Middle frontal gyrus (tissue), 1 donor: ENCODE measurements around the gene TMEM98.
"Not testable (repeated sequence)": the region's sequence is repeated elsewhere in the genome, so short reads cannot be mapped to it uniquely, and the experiment has no call there.

ENCODE experiments used
- DNase-seq: peaks from one replicate; pipeline ENCODE4 v3.0.0-alpha.2; 2015; ENCODE audit warnings: low spot score; ENCODE audit errors: extremely low spot score

The TMEM98 gene

DNA sequence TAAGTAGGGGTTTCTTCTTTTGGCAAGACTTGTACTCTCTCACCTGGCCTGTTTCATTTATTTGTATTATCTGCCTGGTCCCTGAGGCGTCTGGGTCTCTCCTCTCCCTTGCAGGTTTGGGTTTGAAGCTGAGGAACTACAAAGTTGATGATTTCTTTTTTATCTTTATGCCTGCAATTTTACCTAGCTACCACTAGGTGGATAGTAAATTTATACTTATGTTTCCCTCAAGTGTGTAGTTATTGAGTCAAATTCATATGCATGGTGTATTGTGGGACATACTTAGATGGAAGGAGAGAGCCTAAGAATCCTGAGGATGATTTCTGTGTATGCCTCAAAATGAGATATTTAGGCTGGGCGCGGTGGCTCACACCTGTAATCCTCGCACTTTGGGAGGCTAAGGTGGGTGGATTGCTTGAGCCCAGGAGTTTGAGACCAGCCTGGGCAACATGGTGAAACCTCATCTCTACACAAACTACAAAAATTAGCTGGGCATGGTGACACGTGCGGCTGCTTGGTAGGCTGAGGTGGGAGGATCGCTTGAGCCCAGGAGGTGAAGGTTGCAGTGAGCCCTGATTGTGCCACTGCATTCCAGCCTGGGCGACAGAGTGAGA, 13.6 kb downstream of the TMEM98 start:
- DNase-seq, result no peak

DNA sequence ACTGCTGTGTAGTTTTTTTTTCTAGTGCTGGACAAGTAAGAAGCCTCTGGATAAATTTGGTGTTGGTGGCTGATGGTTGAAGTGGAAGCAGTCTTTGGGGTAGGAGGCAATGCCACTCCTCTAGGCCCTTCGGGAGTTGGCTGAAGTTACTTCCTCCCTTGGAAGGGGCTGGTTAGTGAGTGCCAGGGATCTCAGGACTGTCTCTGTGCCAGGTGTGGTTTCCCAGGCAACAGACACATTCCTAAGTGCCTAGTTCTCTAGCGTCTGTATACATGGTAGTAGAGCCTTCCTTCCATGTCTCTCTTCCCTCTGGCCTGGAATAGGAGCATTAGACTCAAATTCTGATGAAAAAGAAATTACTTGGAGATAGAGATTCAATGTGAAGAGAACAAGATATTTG, 15.3 kb downstream of the TMEM98 start:
- DNase-seq, result no peak

GRCh38 chr17:32943647-32944191, 15.8 kb downstream of the TMEM98 start:
- DNase-seq, result no peak

GRCh38 chr17:32944248-32945020, 16.5 kb downstream of the TMEM98 start:
- no peak for DNase-seq

DNA sequence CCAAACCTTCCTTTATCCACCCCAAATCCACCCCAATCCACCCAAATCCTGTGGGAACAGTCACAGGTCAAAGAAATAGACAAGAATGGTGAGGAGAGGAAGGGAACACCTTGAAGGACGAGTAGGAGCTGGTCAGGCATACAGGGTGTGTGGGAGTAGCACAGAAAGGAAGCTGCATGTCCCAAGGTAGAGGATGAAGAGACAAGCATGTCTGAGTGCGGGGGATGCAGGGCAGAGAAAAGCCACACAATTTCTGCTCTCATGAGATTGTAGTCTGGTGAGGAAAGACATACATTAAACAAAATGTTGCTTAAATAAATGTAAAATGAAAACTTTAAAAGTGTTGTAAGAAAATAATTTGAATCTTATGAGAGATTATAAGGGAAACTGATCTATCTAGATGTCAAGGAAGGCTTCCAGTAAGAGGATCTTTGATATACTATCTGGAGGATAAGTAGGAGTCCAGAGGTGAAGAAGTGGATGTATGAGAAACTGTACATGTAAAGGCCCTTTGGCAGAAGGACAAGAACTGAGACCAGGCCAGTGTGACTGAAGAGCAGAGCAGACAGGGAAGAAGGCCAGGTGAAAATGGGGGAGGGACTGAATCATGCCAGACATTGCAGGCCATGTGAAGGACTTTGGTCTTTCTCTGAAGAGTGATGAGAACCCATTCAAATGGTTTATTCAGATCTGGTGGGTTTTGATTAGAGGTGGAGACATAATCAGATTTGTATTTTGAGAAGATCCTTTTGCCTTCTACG, 18.6 kb downstream of the TMEM98 start:
- no peak for DNase-seq

DNA sequence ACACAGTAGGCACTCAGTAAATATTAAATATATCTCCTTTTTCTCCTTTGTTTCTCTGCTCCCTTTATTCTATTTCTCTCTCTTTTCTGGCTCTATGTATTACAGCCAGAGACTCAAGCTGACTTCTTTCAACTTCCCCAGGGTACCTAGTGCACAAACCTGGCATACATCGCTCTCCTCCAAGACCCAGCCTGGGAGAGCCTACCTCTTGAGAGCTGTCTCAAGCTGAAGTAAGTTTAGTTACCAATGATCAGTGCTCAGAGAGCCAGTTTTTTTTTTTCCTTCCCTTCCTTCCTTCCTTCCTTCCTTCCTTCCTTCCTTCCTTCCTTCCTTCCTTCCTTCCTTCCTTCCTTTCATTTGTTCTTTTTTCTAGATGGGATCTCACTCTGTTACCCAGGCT, 19.8 kb downstream of the TMEM98 start:
- DNase-seq, result no peak

GRCh38 chr17:32949181-32949580, 21.2 kb downstream of the TMEM98 start:
- DNase-seq, result no peak

GRCh38 chr17:32952491-32952890, 24.5 kb downstream of the TMEM98 start:
- not testable (repeated sequence) for DNase-seq

- DNase-seq, result no peak
Observed at GRCh38 chr17:32953045-32953444, 25.1 kb downstream of the TMEM98 start.

- DNase-seq, result no peak
Observed at GRCh38 chr17:32953857-32954256, 25.9 kb downstream of the TMEM98 start.

DNA sequence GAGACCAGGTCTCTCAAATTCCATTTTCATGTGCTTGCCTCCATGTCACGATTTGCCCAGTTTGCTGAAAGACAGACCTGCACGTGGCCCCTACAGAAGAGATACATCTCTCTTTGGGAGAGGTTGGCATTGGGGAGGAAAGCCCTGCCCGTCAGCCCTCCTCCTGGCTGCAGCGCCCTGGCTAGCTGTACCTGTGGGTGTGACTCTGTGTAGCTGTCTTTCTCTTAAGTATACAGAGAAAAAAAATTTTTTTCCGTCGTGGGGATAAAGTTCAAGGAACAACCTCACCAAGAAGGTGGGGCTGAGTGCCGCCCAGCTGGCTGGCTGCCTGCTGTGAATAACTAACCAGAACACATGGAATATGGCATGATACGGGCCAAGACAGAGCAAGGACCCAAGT, 26.5 kb downstream of the TMEM98 start:
- DNase-seq, result no peak

DNA sequence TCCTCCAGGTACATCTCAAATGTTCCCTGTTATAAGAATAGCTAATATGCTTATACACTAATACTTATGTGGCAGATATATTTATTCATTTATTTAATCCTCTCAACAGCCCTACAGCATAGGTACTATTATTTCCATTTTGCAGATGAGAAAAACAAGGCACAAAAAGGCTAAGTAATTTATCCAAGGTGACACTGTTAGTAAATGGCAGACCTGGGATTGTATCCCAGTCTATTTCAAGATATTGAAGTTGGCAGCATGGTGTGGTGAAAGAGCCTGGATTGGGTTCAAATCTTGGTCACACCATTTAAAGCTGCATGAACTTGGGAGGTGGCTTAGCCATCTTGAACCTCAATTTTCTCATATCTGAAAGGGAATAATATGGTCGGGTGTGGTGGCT, 27.2 kb downstream of the TMEM98 start:
- no peak for DNase-seq

DNA sequence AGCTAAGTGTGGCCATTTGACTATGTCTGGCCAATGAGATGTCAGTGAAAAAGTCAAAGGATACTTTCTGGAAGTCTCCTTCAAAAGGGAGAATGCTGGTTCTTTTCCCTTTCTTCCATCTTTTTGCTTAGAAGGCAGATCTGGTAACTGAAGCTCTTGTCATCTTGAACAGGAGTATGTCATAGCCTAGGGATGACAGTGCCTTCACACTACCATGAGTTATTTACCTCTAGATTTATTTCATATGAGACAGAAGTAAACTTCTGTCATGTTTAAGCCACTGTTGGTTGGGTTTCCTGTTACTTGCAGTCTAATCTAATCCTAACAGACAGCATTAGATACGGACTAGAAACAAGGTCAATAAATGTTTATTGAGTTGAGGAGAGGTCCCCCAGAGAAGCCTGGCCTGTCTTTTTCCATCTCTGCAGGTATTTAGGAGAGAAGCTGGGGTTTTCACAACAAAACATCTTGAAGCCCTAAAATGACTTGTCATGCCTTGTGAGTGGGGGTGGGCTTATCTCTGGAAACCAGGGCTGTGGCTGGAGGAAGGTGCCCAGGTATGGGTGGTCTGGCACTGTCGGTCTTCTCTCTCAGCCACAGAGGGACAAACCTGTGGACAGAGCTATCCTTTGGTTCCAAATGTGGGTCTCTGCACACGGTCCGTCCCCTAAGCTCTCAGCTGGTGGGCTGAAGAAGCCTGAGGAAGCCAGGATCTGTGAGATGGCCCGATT, 28.5 kb downstream of the TMEM98 start:
- DNase-seq, result no peak

DNA sequence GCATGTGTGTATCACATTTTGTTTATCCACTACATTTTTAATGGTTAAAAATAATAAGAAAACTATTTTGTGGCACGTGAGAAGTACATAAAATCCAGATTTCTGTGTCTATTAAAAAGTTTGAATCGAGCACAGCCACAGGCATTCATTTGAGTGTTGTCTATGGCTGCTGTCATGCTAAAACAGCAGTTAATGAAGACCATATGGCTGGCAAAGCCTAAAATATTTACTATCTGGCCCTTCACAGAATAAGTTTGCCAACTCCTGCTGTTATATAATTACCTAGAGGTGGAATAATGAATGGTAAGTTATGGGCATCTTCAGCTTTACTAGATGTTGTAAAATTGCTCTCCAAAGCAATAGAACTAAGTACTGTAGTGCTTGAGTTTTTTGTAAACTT, 30.5 kb downstream of the TMEM98 start:
- no peak for DNase-seq

GRCh38 chr17:32960815-32961214, 32.9 kb downstream of the TMEM98 start:
- no peak for DNase-seq

DNA sequence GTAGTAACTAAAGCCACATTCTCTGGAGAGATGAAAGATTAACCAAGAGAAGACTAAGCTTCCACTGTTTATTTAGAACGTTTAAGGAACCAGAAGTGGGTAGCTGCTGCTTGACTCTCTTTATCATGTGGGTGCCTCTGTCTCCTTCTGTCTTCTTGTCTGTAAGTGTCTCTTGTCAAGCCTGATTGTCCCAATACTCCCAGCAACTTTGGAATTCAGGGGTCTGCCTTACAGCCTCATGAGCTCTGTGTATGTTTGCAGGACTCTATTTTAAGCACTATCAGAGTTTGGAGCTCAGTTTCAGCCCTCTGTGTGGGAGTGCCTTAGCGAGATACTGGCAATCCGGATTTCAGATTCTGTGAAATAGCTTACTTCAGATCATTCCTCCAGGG, 34.4 kb downstream of the TMEM98 start:
- DNase-seq, result no peak

DNA sequence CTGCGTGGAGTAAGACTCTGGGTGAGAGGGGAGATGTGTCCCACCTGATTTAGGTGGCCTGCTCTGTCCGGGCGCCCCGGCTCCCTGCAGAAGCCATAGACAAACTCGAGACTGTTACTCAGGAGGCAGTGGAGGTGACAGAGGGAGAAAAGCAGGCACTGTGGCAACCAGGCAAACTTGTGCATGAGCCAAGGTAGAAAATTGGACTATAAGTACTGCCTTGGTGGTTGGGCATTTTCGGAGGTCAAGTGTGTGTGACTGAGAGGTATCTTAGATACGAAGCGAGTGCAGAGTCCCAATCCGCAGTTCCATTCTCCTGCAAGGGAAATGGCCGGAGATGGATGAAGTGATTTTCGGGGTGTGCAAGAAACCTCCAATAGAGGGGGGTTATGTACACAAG, 36.6 kb downstream of the TMEM98 start:
- no peak for DNase-seq

GRCh38 chr17:32969231-32969630, 41.3 kb downstream of the TMEM98 start:
- not testable (repeated sequence) for DNase-seq

- no peak for DNase-seq
Observed at GRCh38 chr17:32970281-32970680, 42.3 kb downstream of the TMEM98 start.

GRCh38 chr17:32971171-32971570, 43.2 kb downstream of the TMEM98 start:
- no peak for DNase-seq

GRCh38 chr17:32976131-32976530, 48.2 kb downstream of the TMEM98 start:
- no peak for DNase-seq
